ENCODE measurements around the gene EMILIN3.

The EMILIN3 gene

GRCh38 chr20:41364236-41364855 is 2.3 kb downstream of the EMILIN3 start:
- Histone ChIP-seq H3K4me3 (ENCODE audit: low read length) (no peak overlapping the region), H3K36me3 (ENCODE audit: control insufficient read depth, insufficient read depth, low read length) (no peaks in the 10 kb centered on the region), H3K4me1 (ENCODE audit: control insufficient read depth, insufficient read depth, low read length) (no peaks in the 10 kb centered on the region; the same call in 1 of the 2 replicates), H3K9me3 (ENCODE audit: control insufficient read depth, insufficient read depth, low read length) (no peaks in the 10 kb centered on the region), H3K27ac (ENCODE audit: low read length) (no peak overlapping the region), H3K27me3 (ENCODE audit: control insufficient read depth, insufficient read depth, low read length) (peaks cover 26% of the 10 kb centered on the region)
- WGBS (ENCODE audit: insufficient coverage, insufficient read length) = no CpG with 5 or more reads among the region's 13 CpGs
- no peak for DNase-seq (ENCODE audit: low read depth, low spot score)

DNA sequence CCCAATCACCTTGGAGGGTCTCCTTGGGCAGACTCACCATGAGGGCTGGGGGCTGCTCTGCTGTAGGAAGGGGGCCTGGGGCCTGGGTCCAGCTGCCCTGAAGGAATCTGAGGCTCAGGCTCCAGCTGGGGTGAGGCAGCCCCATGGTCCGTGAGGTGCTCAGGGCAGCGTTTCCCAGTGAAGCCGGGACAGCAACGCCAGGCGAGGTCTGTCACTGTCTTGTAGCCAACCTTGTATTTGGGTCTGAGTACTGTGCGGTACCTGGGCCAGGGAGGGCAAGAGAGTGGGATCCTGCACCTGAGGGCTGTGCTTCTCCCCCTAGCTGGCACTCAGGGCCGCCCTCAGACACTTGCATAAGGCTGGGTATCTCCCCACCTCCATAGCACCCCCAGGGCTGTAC is 3.0 kb downstream of the EMILIN3 start:
- WGBS (ENCODE audit: insufficient coverage, insufficient read length) = no CpG with 5 or more reads among the region's 7 CpGs
- no peaks in the 10 kb centered on the region; the same call in 1 of the 2 replicates for H3K4me1 ChIP-seq (ENCODE audit: control insufficient read depth, insufficient read depth, low read length)
- H3K9me3 ChIP-seq (ENCODE audit: control insufficient read depth, insufficient read depth, low read length) = no peaks in the 10 kb centered on the region
- no peak for DNase-seq (ENCODE audit: low read depth, low spot score)
- no peak overlapping the region for H3K27ac ChIP-seq (ENCODE audit: low read length)
- no peaks in the 10 kb centered on the region for H3K36me3 ChIP-seq (ENCODE audit: control insufficient read depth, insufficient read depth, low read length)
- H3K4me3 ChIP-seq (ENCODE audit: low read length) = no peak overlapping the region
- H3K27me3 ChIP-seq (ENCODE audit: control insufficient read depth, insufficient read depth, low read length) = peaks cover 25% of the 10 kb centered on the region

DNA sequence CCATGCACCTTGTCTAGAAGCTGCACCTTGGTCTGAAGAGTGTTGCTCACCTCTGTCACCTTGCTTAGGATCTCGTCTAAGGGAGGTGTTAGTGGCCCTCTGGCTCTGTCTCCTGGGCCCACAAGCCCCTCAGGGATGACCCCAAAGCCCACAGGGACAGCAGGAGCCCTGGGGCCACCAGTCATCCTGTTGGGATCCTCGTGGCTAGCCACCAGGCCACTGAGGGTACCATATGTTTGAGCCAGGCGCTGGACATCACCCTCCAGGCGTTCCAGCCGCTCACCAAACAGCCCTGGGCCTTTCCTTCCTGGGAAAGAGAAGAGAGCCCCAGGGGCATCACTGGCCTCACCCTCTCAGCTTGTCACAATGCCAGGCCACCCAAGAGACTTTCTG is 3.9 kb downstream of the EMILIN3 start:
- Histone ChIP-seq H3K27me3 (ENCODE audit: control insufficient read depth, insufficient read depth, low read length) (peaks cover 20% of the 10 kb centered on the region), H3K27ac (ENCODE audit: low read length) (no peak overlapping the region), H3K4me3 (ENCODE audit: low read length) (no peak overlapping the region), H3K4me1 (ENCODE audit: control insufficient read depth, insufficient read depth, low read length) (no peaks in the 10 kb centered on the region; the same call in 1 of the 2 replicates), H3K36me3 (ENCODE audit: control insufficient read depth, insufficient read depth, low read length) (no peaks in the 10 kb centered on the region), H3K9me3 (ENCODE audit: control insufficient read depth, insufficient read depth, low read length) (no peaks in the 10 kb centered on the region)
- WGBS (ENCODE audit: insufficient coverage, insufficient read length) = no CpG with 5 or more reads among the region's 5 CpGs
- DNase-seq (ENCODE audit: low read depth, low spot score) = no peak

GRCh38 chr20:41361757-41362747 is 4.6 kb downstream of the EMILIN3 start:
- Histone ChIP-seq H3K4me1 (ENCODE audit: control insufficient read depth, insufficient read depth, low read length) (no peaks in the 10 kb centered on the region; the same call in 1 of the 2 replicates), H3K36me3 (ENCODE audit: control insufficient read depth, insufficient read depth, low read length) (no peaks in the 10 kb centered on the region), H3K9me3 (ENCODE audit: control insufficient read depth, insufficient read depth, low read length) (no peaks in the 10 kb centered on the region), H3K27ac (ENCODE audit: low read length) (no peak overlapping the region), H3K4me3 (ENCODE audit: low read length) (no peak overlapping the region), H3K27me3 (ENCODE audit: control insufficient read depth, insufficient read depth, low read length) (peaks cover 13% of the 10 kb centered on the region)
- WGBS (ENCODE audit: insufficient coverage, insufficient read length) = no CpG with 5 or more reads among the region's 45 CpGs
- no peak for DNase-seq (ENCODE audit: low read depth, low spot score)

DNA sequence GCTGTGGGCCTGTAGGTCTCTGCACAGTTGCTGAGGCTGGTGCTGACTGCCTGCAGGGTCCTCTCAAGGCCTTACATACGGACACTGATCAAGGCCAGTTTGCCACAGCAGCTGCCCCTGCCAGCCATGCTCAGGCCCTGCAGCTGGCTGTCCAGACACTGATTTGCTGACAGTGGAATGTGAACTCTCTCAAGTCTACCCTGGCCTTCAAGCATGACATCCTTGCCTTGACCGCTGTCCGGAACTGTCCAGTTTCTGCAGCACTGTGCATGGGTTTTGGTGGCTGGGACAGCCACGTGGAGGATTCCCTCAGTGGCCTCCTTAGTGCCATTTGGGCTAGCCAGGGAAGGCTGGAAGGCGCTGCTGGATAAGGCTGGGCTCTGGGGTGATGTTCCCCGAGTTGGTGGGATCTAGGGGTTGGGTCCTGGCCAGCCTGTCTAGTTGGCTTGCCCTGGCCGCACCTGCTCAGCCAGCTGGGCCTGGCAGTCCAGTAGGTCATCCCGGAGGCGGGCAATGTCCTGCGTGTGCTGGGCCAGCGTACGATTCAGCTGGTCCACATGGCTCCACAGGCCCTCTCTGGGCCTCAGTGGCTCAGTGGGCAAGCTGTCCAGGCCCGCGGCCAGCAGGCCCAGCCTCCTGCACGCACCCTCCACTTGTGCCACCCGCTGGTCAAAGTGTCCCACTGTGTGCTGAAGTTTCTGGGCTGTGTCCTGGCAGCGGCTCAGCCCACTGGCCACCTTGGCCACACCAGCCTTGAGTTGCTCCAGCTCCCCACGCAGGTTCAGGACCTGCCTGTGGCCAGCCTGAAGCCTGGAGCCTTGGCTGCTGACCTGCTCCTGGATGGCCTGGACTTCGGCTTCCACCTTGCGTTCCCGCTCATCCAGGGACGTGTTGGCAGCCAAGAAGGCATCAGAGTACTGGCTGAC is 5.5 kb downstream of the EMILIN3 start:
- Histone ChIP-seq H3K36me3 (ENCODE audit: control insufficient read depth, insufficient read depth, low read length) (no peaks in the 10 kb centered on the region), H3K9me3 (ENCODE audit: control insufficient read depth, insufficient read depth, low read length) (no peaks in the 10 kb centered on the region), H3K27me3 (ENCODE audit: control insufficient read depth, insufficient read depth, low read length) (peaks cover 11% of the 10 kb centered on the region; the same call in 1 of the 2 replicates), H3K27ac (ENCODE audit: low read length) (no peak overlapping the region), H3K4me3 (ENCODE audit: low read length) (no peak overlapping the region), H3K4me1 (ENCODE audit: control insufficient read depth, insufficient read depth, low read length) (no peaks in the 10 kb centered on the region)
- DNase-seq (ENCODE audit: low read depth, low spot score) = no peak
- WGBS (ENCODE audit: insufficient coverage, insufficient read length) = no CpG with 5 or more reads among the region's 22 CpGs

- Histone ChIP-seq H3K4me1 (ENCODE audit: control insufficient read depth, insufficient read depth, low read length) (no peaks in the 10 kb centered on the region), H3K4me3 (ENCODE audit: low read length) (no peak overlapping the region), H3K9me3 (ENCODE audit: control insufficient read depth, insufficient read depth, low read length) (no peaks in the 10 kb centered on the region), H3K27ac (ENCODE audit: low read length) (no peak overlapping the region), H3K36me3 (ENCODE audit: control insufficient read depth, insufficient read depth, low read length) (no peaks in the 10 kb centered on the region), H3K27me3 (ENCODE audit: control insufficient read depth, insufficient read depth, low read length) (no peaks in the 10 kb centered on the region)
- DNase-seq (ENCODE audit: low read depth, low spot score) = no peak
- no CpG with 5 or more reads among the region's 9 CpGs for WGBS (ENCODE audit: insufficient coverage, insufficient read length)
Observed at GRCh38 chr20:41359541-41360011, 7.0 kb downstream of the EMILIN3 start.

DNA sequence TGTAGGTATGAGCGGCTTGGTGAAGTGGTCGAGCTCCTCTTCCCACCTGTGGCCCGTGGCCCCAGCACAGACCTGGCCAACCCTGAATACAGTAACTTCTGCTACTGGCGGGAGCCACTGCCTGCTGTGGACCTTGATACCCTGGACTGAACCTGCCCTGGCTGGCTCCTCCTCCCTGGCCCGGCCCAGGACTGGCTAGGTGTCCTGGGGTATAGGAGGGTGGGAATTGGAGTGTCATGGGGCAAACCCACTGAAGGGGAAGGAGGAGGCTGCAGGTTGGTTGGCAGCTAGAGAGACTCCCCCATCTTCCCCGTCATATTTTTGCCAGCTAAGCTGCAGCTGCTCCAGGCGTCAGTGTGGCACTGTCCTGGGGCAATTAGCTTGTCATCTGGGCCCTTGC is 7.9 kb downstream of the EMILIN3 start:
- no peaks in the 10 kb centered on the region for H3K27me3 ChIP-seq (ENCODE audit: control insufficient read depth, insufficient read depth, low read length)
- WGBS (ENCODE audit: insufficient coverage, insufficient read length) = no CpG with 5 or more reads among the region's 7 CpGs
- no peak overlapping the region for H3K4me3 ChIP-seq (ENCODE audit: low read length)

GRCh38 chr20:41358230-41358629 is 8.4 kb downstream of the EMILIN3 start:
- no CpG with 5 or more reads among the region's 9 CpGs for WGBS (ENCODE audit: insufficient coverage, insufficient read length)
- DNase-seq (ENCODE audit: low read depth, low spot score) = no peak
- no peak overlapping the region for H3K4me3 ChIP-seq (ENCODE audit: low read length)
- H3K36me3 ChIP-seq (ENCODE audit: control insufficient read depth, insufficient read depth, low read length) = no peaks in the 10 kb centered on the region
- no peaks in the 10 kb centered on the region for H3K27me3 ChIP-seq (ENCODE audit: control insufficient read depth, insufficient read depth, low read length)
- H3K27ac ChIP-seq (ENCODE audit: low read length) = no peak overlapping the region
- H3K9me3 ChIP-seq (ENCODE audit: control insufficient read depth, insufficient read depth, low read length) = no peaks in the 10 kb centered on the region
- no peaks in the 10 kb centered on the region for H3K4me1 ChIP-seq (ENCODE audit: control insufficient read depth, insufficient read depth, low read length)

More for the DNA sequence above, 7.9 kb downstream of the EMILIN3 start:
- no peaks in the 10 kb centered on the region for H3K4me1 ChIP-seq (ENCODE audit: control insufficient read depth, insufficient read depth, low read length)
- no peaks in the 10 kb centered on the region for H3K9me3 ChIP-seq (ENCODE audit: control insufficient read depth, insufficient read depth, low read length)
- no peaks in the 10 kb centered on the region for H3K36me3 ChIP-seq (ENCODE audit: control insufficient read depth, insufficient read depth, low read length)
- no peak for DNase-seq (ENCODE audit: low read depth, low spot score)
- H3K27ac ChIP-seq (ENCODE audit: low read length) = no peak overlapping the region

GRCh38 chr20:41357424-41358163 is 9.0 kb downstream of the EMILIN3 start:
- DNase-seq (ENCODE audit: low read depth, low spot score) = no peak
- H3K27me3 ChIP-seq (ENCODE audit: control insufficient read depth, insufficient read depth, low read length) = no peaks in the 10 kb centered on the region
- no peaks in the 10 kb centered on the region for H3K9me3 ChIP-seq (ENCODE audit: control insufficient read depth, insufficient read depth, low read length)
- no peak overlapping the region for H3K27ac ChIP-seq (ENCODE audit: low read length)
- no peaks in the 10 kb centered on the region for H3K36me3 ChIP-seq (ENCODE audit: control insufficient read depth, insufficient read depth, low read length)
- WGBS (ENCODE audit: insufficient coverage, insufficient read length) = no CpG with 5 or more reads among the region's 11 CpGs
- H3K4me1 ChIP-seq (ENCODE audit: control insufficient read depth, insufficient read depth, low read length) = no peaks in the 10 kb centered on the region
- H3K4me3 ChIP-seq (ENCODE audit: low read length) = no peak overlapping the region

All from iPS DF 6.9 (cell line).